ENCODE results near the gene DGCR2. TPM values are rescaled to one million over a fixed set of nuclear protein-coding genes. Genes with fewer than 3 reads are reported as not detected.

Gene DGCR2
- 34.5 and 39.5 TPM in 2 replicates for total RNA-seq

GRCh38 chr22:19122143-19122751, at the start of gene DGCR2:
DGCR2 (minus strand) TSS chr22:19122412; CDS start chr22:19122206, 206 bp downstream.

GRCh38 chr22:19149991-19150390, 27.8 kb upstream of the DGCR2 start, which contains the start of gene GSC2:
GSC2 (minus strand) TSS chr22:19150292; CDS start chr22:19150283, 9 bp downstream.

DNA sequence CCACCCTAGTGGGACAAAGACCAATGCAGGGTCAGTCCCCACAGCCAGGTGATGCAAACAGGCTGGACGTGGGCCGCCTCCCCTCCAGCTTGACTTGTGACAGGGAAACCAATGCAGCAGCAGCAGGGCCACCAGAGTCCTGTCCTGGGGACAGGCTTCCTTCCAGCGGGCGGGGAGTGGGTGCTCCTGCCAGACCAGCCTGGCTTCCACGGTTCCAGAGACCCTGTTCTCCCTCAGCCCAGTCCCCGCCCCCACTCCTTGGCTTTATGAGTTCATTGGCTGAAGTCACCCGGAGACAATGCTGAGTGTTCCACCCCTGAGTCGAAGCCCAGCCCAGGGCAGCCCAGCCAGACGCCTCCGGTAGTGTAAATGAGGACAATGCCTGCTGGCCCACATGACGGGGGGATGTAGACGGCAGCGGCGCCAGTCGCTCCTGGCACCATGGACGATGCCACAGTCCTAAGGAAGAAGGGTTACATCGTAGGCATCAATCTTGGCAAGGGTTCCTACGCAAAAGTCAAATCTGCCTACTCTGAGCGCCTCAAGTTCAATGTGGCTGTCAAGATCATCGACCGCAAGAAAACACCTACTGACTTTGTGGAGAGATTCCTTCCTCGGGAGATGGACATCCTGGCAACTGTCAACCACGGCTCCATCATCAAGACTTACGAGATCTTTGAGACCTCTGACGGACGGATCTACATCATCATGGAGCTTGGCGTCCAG, 8.9 kb upstream of the DGCR2 start, which contains the start of gene TSSK2:
Gene TSSK2, plus strand, starts transcription at position 350 of the 726 bp plus-strand sequence. Its CDS starts 92 bp downstream, at position 442.

Other genes starting within 250 kb of the DGCR2 start
- gene DGCR6, start 216.1 kb downstream of the DGCR2 start, total RNA-seq = 0.19 and 2.3 TPM in 2 replicates
- gene PRODH, start 186.1 kb downstream of the DGCR2 start, total RNA-seq = not detected in 2 replicates
- not detected in 2 replicates for gene TSSK2, start 8.9 kb upstream of the DGCR2 start, total RNA-seq
- gene ESS2, start 22.2 kb upstream of the DGCR2 start, total RNA-seq = 10.7 and 13.4 TPM in 2 replicates
- not detected in 2 replicates for gene GSC2, start 27.9 kb upstream of the DGCR2 start, total RNA-seq
- gene SLC25A1, start 56.3 kb upstream of the DGCR2 start, total RNA-seq = 101 and 111 TPM in 2 replicates
- gene CLTCL1, start 169.3 kb upstream of the DGCR2 start, total RNA-seq = 10.2 and 15.2 TPM in 2 replicates